Measurements from ENCODE around the gene CHST10. TPM values are rescaled to one million over a fixed set of nuclear protein-coding genes. Genes with fewer than 3 reads are reported as not detected.

The CHST10 gene
- total RNA-seq, 6 donors from 2014 or later = 2.1 to 14.7 (median 7.9) TPM

DNA sequence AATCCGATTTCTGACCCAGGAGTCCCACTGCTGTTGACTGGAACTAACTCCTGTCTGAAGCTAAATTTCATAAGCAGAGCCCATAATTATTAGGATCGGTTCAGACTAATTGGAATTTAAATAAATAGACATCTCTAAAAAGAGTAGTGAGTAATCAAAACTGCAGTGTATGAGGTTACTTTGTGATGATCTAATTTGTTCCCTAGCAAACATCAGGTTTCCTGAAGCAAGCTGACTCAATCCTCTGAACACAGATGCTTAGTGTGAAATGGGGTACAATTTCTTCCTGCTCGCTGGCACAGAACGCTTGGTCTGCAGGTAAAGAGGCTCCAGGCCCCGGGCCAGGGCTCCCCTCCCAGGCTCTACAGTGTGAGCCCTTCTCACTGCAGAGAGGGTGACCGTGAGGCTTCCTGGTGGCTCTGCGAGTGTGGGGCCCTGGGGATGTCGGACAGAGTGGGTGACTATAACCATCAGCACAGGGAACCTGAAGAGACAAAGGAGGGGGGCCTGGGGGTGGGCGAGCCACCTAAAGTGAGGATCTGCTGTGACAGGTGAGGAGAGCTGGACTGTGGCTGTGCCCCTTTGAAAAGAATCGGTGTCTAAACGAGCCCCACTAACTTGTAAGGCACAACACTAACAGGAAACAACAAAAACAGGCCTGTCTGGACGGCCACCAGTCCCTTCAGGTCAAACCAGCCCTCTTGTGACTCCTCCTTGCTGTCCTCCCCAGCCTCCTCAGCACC, 20.2 kb downstream of the CHST10 start:
- ATAC-seq (ENCODE audit: low FRiP score in 2 of 2) = no peak
- H3K27ac ChIP-seq = no peak overlapping the region
- WGBS, 2 donors = 85 to 86% methylated on average over 8 to 12 of the region's 12 CpGs
- peaks cover 0 to 54% (median 17%) of the 10 kb centered on the region in 4 donors for H3K36me3 ChIP-seq
- no peak for DNase-seq
- H3K27me3 ChIP-seq = no peaks in the 10 kb centered on the region
- TF ChIP-seq EP300 (IDR thresholded peaks at IDR 0.05) (no peak), POLR2A (IDR thresholded peaks at IDR 0.05) (no peak), POLR2AphosphoS5 (IDR thresholded peaks at IDR 0.05) (no peak)
- TF ChIP-seq, protein P1, sequence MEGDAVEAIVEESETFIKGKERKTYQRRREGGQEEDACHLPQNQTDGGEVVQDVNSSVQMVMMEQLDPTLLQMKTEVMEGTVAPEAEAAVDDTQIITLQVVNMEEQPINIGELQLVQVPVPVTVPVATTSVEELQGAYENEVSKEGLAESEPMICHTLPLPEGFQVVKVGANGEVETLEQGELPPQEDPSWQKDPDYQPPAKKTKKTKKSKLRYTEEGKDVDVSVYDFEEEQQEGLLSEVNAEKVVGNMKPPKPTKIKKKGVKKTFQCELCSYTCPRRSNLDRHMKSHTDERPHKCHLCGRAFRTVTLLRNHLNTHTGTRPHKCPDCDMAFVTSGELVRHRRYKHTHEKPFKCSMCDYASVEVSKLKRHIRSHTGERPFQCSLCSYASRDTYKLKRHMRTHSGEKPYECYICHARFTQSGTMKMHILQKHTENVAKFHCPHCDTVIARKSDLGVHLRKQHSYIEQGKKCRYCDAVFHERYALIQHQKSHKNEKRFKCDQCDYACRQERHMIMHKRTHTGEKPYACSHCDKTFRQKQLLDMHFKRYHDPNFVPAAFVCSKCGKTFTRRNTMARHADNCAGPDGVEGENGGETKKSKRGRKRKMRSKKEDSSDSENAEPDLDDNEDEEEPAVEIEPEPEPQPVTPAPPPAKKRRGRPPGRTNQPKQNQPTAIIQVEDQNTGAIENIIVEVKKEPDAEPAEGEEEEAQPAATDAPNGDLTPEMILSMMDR (IDR thresholded peaks at IDR 0.05) = no peak
- H3K4me3 ChIP-seq = no peak overlapping the region
- H3K9me3 ChIP-seq = no peaks in the 10 kb centered on the region
- no peaks in the 10 kb centered on the region for H3K4me1 ChIP-seq

DNA sequence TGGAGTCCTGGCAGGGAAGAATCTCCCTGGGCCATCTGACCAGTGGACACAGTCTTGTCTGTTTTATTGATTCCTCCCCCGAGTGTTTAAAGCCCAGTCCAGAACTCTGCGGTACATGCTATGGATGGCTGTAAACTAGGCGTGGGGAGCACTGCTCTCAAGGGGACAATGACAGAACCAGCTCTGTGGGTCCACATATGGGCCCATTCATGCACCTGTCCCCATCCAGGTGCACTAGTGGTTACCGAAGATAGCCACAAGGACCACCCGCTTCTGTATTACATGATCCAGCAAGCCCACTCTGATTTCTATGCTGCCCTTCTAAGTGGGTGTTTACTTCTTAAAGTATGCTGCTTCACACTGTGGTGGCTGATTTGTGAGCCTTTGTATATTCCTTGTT, 21.0 kb downstream of the CHST10 start:
- H3K27ac ChIP-seq = no peak overlapping the region
- no peak for ATAC-seq (ENCODE audit: low FRiP score in 2 of 2)
- WGBS, 2 donors = 95 to 98% methylated on average over 5 of the region's 5 CpGs

DNA sequence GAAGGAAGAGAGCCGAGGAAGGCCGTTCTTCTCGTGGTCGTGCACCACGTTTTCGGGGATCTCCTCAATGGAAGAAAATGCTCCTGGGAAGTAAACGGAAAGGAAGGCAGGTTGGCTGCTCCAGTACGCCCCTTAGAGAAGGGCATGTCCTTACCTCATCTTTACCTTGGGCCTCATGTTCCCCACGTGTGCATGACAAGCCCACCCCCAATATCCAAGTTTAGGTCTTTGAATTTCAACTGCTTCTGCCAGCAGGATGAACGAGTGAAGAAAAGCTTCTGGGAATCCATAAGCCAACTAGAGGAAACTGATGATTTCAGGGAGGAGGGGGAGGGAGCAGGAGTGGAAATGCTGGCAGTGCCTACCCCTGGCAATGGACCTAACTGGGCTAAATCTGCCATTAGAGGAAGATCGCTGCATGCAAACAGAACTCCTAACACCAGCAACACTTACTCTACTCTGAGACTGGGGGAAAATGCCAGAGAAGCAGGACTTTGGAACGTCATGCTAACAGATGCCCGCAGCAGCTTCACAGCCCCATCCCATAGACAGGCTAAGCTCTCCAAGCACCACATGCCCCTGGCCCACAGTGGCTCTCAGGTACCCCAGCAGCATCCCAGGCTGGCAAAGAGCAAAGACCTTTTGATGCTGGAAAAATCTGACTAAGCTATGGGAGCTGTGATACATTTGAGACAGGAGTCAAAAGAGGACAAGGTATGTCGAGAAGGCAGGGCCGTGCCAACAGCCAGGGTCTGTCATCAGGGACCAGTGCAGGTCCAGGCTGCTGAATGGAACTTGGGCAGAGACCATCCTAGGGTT, 21.7 kb downstream of the CHST10 start:
- TF ChIP-seq POLR2A (IDR thresholded peaks at IDR 0.05) = no peak
- TF ChIP-seq POLR2AphosphoS5 (IDR thresholded peaks at IDR 0.05) = no peak
- TF ChIP-seq, protein P1 (IDR thresholded peaks at IDR 0.05) = no peak
- no peak for TF ChIP-seq EP300 (IDR thresholded peaks at IDR 0.05)

More for the DNA sequence above, 21.0 kb downstream of the CHST10 start:
- Histone ChIP-seq H3K36me3 (peaks cover 0 to 54% (median 18%) of the 10 kb centered on the region in 4 donors), H3K4me3 (no peak overlapping the region), H3K27me3 (no peaks in the 10 kb centered on the region), H3K4me1 (no peaks in the 10 kb centered on the region), H3K9me3 (no peaks in the 10 kb centered on the region)
- no peak for DNase-seq
- TF ChIP-seq EP300 (IDR thresholded peaks at IDR 0.05) (no peak), POLR2A (IDR thresholded peaks at IDR 0.05) (no peak), POLR2AphosphoS5 (IDR thresholded peaks at IDR 0.05) (no peak)

DNA sequence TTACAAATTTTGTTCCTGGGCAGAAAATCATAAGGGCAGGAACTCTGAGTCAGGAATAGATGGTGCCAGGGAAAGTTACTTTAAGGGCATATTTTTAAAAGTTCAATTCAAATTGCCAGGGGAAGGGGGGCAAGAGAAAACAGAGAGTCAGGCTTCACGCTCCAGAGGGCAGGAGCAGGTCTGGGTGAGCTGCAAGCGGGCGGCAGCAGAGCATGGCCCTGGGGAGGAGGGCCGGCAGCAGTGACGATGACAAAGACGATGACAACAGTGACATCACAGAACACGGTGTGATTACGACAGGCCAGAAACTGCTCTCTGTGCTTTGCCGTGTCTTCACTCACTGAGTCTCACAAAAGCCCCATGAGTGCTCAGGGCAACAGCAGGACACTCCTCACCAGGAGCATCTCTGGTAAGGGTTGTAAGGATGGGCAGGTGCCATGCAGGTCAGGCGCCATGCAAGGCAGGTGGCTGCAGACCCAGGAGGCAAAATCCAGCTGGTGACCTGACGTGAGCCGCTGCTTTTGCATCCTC, 23.3 kb downstream of the CHST10 start:
- ATAC-seq (ENCODE audit: low FRiP score in 2 of 2) (no peak), DNase-seq (no peak)
- TF ChIP-seq EP300 (IDR thresholded peaks at IDR 0.05) (no peak), POLR2A (IDR thresholded peaks at IDR 0.05) (no peak), POLR2AphosphoS5 (IDR thresholded peaks at IDR 0.05) (no peak)
- TF ChIP-seq, protein P1 (IDR thresholded peaks at IDR 0.05) = no peak
- Histone ChIP-seq H3K9me3 (no peaks in the 10 kb centered on the region), H3K27me3 (no peaks in the 10 kb centered on the region), H3K4me3 (no peak overlapping the region), H3K27ac (no peak overlapping the region), H3K4me1 (no peaks in the 10 kb centered on the region), H3K36me3 (peaks cover 0 to 51% (median 16%) of the 10 kb centered on the region in 4 donors)
- WGBS, 2 donors = 93 to 94% methylated on average over 12 of the region's 12 CpGs

More for the DNA sequence above, 21.7 kb downstream of the CHST10 start:
- Histone ChIP-seq H3K36me3 (peaks cover 0 to 51% (median 16%) of the 10 kb centered on the region in 4 donors), H3K4me1 (no peaks in the 10 kb centered on the region), H3K27ac (no peak overlapping the region), H3K9me3 (no peaks in the 10 kb centered on the region), H3K27me3 (no peaks in the 10 kb centered on the region), H3K4me3 (no peak overlapping the region)
- ATAC-seq (ENCODE audit: low FRiP score in 2 of 2) (no peak), DNase-seq (no peak)
- WGBS, 2 donors = 92 to 94% methylated on average over 15 of the region's 15 CpGs

DNA sequence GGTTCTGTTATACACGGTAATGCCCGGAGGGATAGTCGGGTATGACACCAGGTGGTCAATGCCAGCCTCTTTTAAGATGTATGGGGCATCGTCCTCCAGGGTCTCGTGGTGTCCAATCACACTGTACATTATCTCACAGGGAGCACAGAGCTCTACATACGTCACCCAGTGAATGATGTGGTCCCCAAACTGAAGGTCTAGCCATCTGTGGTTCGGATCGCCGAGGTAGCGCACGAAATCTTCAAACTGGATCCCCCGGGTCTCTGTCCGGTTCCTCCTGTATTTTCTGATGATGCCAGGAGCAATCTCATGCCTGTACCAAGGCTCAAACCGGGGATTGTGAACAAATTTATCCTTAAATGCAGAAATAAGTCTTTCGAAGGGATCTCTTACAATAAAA, 24.1 kb downstream of the CHST10 start:
- DNase-seq (no peak), ATAC-seq (ENCODE audit: low FRiP score in 2 of 2) (no peak)
- WGBS, 2 donors = 94 to 97% methylated on average over 10 to 15 of the region's 15 CpGs
- H3K4me1 ChIP-seq = no peaks in the 10 kb centered on the region
- no peaks in the 10 kb centered on the region for H3K27me3 ChIP-seq
- no peaks in the 10 kb centered on the region for H3K9me3 ChIP-seq
- no peak overlapping the region for H3K27ac ChIP-seq
- peaks cover 0 to 51% (median 16%) of the 10 kb centered on the region in 4 donors for H3K36me3 ChIP-seq
- no peak for TF ChIP-seq POLR2A (IDR thresholded peaks at IDR 0.05)
- TF ChIP-seq, protein P1 (IDR thresholded peaks at IDR 0.05) = no peak
- TF ChIP-seq POLR2AphosphoS5 (IDR thresholded peaks at IDR 0.05) = no peak
- no peak for TF ChIP-seq EP300 (IDR thresholded peaks at IDR 0.05)
- H3K4me3 ChIP-seq = no peak overlapping the region
